GM12865 (cell line): ENCODE data around the gene IGFBP3.

Source experiments
- DNase-seq: peaks from one replicate; pipeline ENCODE4 v3.0.0; 2010; ENCODE audit warnings: low read depth
- H3K4me3 ChIP-seq: 2 replicates; pipeline ENCODE4 v1.5.1; 2011; ENCODE audit warnings: mild to moderate bottlenecking, low read depth, low read length, control low read depth
- TF ChIP-seq, protein P1 (sequence below): IDR thresholded peaks from 2 replicates; pipeline ENCODE4 v1.5.1; 2011; ENCODE audit warnings: low read length, control low read depth, low read depth, inconsistent platforms; ENCODE audit not compliant: insufficient read depth; ENCODE audit errors: missing control alignments

Gene IGFBP3

GRCh38 chr7:45874408-45875131 is 46.5 kb downstream of the IGFBP3 start:
- TF ChIP-seq, protein P1, sequence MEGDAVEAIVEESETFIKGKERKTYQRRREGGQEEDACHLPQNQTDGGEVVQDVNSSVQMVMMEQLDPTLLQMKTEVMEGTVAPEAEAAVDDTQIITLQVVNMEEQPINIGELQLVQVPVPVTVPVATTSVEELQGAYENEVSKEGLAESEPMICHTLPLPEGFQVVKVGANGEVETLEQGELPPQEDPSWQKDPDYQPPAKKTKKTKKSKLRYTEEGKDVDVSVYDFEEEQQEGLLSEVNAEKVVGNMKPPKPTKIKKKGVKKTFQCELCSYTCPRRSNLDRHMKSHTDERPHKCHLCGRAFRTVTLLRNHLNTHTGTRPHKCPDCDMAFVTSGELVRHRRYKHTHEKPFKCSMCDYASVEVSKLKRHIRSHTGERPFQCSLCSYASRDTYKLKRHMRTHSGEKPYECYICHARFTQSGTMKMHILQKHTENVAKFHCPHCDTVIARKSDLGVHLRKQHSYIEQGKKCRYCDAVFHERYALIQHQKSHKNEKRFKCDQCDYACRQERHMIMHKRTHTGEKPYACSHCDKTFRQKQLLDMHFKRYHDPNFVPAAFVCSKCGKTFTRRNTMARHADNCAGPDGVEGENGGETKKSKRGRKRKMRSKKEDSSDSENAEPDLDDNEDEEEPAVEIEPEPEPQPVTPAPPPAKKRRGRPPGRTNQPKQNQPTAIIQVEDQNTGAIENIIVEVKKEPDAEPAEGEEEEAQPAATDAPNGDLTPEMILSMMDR = no peak
- no peak for DNase-seq
- H3K4me3 ChIP-seq = no peak overlapping the region

DNA sequence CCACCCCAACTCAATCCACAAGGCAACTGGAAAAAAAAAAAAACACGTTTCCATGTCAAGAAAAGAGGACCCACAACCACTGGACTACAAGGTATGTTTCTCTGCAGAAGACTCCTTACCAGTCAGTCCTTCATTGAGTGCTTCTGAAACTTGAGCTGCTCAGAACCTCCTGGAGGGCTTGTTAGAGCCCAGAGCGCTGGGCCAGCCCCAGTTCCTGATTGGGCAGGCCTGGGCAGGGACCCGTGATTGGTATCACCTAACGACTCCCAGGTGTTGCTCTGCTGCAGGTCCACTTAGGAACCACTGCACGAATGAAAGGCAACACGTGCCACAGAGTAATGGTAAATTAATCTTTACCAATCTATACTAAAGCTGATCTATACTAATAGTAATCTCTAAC is 47.7 kb downstream of the IGFBP3 start:
- DNase-seq = no peak
- H3K4me3 ChIP-seq = no peak overlapping the region
- TF ChIP-seq, protein P1 = no peak

DNA sequence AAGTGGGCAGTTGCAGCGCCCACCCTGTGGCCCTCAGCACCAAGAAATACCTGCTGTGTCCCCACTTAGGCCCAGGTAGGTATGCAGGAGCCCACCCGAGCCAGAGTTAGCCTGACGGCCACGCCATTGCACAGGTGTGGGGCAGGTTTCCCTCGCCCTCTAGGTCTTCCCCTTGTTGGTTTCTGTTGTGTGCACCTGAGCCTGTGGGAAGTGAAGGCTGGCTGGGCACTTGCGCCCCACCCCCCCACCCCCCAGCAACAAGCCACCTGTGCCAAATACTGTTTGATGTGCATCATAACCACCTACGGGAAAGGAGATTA is 48.1 kb downstream of the IGFBP3 start, which contains the start of gene CCDC201:
TSS of gene CCDC201 (minus strand) at position 48 of the 320 bp plus-strand sequence. CDS start 75 bp downstream, outside the sequence.
- no peak for DNase-seq
- TF ChIP-seq, protein P1 = no peak
- no peak within 1 kb of the TSS for H3K4me3 ChIP-seq

DNA sequence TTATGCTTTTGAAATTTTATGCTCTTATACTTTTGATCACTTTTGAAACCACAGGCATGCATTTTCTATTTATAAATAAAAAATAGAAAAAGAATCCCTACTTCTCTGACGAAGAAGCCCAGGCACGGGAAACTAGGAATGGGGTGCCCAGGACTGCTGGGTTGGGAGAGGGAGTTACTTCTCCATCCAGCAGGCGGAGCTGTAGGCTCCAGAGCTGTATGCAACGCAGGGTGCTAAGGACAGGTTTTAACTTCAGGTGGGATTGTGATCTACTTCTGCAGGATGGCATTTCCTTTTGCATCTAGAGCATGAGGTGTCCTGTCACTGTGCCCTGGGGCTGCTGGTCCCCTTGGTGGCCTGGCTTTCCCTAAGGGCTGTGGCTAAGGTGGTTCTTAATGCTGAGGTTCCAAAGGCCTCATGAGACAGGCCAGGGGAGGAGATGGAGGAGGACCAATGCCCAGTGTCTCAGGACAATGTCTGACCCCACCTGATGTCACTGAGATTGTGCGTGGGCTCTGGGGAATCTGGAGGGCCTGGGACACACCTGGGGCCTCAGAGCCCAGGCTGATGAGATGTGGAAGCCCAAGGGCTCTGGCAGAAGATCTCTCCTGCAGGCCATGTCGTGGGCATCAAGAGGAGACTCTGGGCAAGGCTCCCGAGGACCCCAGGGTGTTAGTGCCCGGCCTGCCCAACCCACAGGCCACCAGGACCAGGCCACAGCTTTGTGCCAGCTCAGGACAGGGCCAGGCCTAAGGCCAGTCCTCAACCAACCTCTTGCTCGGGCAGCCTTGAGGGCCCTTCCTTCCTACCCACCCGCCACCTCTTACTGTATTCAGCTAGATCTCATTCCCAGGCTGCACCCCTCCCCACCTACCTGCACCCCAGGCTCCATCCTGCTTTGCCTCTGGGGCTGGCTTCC is 48.7 kb downstream of the IGFBP3 start:
- peak; percentile 24 for DNase-seq
- TF ChIP-seq, protein P1 = peak; percentile 74

GRCh38 chr7:45869426-45869825 is 51.6 kb downstream of the IGFBP3 start:
- TF ChIP-seq, protein P1 = no peak
- no peak for DNase-seq
- no peak overlapping the region for H3K4me3 ChIP-seq

More for the DNA sequence above, 48.7 kb downstream of the IGFBP3 start:
- no peak overlapping the region for H3K4me3 ChIP-seq

DNA sequence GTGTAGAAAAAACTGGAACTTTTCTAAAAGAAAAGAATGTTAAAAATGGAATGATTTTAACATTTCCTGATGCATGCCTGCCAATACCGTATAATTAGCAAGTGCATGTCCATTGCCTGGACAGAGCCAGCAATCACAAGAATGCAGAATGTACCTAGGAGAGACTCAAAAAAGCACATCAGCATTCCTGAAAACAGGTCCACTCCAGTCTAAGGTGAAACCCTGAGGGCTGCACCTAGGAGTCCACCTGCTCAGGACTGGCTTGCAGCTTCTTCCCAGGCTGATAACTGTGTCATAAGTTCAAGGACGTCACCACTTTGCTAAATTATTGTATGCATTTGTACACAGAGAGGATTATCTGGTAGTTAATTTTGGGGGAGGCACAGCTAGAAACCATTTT is 53.6 kb downstream of the IGFBP3 start:
- H3K4me3 ChIP-seq = no peak overlapping the region
- no peak for DNase-seq
- TF ChIP-seq, protein P1 = no peak
